Natural killer cell (primary cell): ENCODE measurements around the gene PTPRT. TPM values are rescaled to one million over a fixed set of nuclear protein-coding genes. Genes with fewer than 3 reads are reported as not detected.

Experiments
- ATAC-seq, 3 donors: fragments of 150-1000 bp in 2 of 3; fragments of 200-7000 bp in 1 of 3; cut with Tn5 transposase; 1 replicate in 1 of 3; 2 replicates in 2 of 3; pipeline ENCODE4 v1.10.0; 2021; ENCODE audit warnings: mild to moderate bottlenecking in 2 of 3, moderate library complexity in 2 of 3
- DNase-seq, 2 donors: peaks; one replicate each; pipeline versions ENCODE4 v3.0.0 to v3.0.0-alpha.2; 2013 to 2021; ENCODE audit warnings: mixed read lengths in 1 of 2
- H3K27ac ChIP-seq: one replicate; pipeline ENCODE4 v1.5.1; 2013; ENCODE audit warnings: mild to moderate bottlenecking, low read length
- H3K27me3 ChIP-seq: one replicate; pipeline ENCODE4 v1.6.1; 2013; ENCODE audit warnings: low read length; ENCODE audit not compliant: control insufficient read depth, insufficient read depth
- H3K36me3 ChIP-seq: one replicate; pipeline ENCODE4 v1.6.1; 2013; ENCODE audit warnings: low read length; ENCODE audit not compliant: control insufficient read depth, insufficient read depth
- H3K4me1 ChIP-seq: one replicate; pipeline ENCODE4 v1.6.1; 2013; ENCODE audit warnings: low read length; ENCODE audit not compliant: control insufficient read depth, insufficient read depth
- H3K4me3 ChIP-seq: one replicate; pipeline ENCODE4 v1.5.1; 2013; ENCODE audit warnings: low read length
- H3K9me3 ChIP-seq: one replicate; pipeline ENCODE4 v1.6.1; 2013; ENCODE audit warnings: low read length; ENCODE audit not compliant: control insufficient read depth, insufficient read depth
- H3K27ac Mint-ChIP-seq, 2 donors: one replicate each; pipeline ENCODE4 v1.8.0; 2022; ENCODE audit warnings: mild to moderate bottlenecking in 2 of 2, mixed read lengths in 2 of 2, moderate library complexity in 1 of 2
- H3K27me3 Mint-ChIP-seq, 2 donors: one replicate each; pipeline ENCODE4 v1.8.0; 2022; ENCODE audit warnings: low read depth in 2 of 2, mixed read lengths in 2 of 2
- H3K36me3 Mint-ChIP-seq: one replicate; pipeline ENCODE4 v1.8.0; 2022; ENCODE audit warnings: mixed read lengths
- H3K4me1 Mint-ChIP-seq, 2 donors: one replicate each; pipeline ENCODE4 v1.8.0; 2022; ENCODE audit warnings: mixed read lengths in 2 of 2
- H3K4me3 Mint-ChIP-seq: one replicate; pipeline ENCODE4 v1.8.0; 2022; ENCODE audit warnings: mild to moderate bottlenecking, moderate library complexity, mixed read lengths
- H3K9me3 Mint-ChIP-seq, 2 donors: one replicate each; pipeline ENCODE4 v1.8.0; 2022; ENCODE audit warnings: mixed read lengths in 2 of 2
- whole genome bisulfite sequencing: methylation state at CpG from one replicate; pipeline ENCODE4 v1.1.7; 2013; ENCODE audit warnings: missing lambda C conversion rate; ENCODE audit not compliant: insufficient coverage; 5-methylcytosine and 5-hydroxymethylcytosine counted together
- intact Hi-C: fragments of 100-400 bp; cut with micrococcal nuclease; formaldehyde crosslinking; loops from one replicate; pipeline ENCODE4 v1.14.2; 2022
- total RNA-seq, 4 donors: library from RNA; stranded (reverse); fragments of 120-200 nt in 1 of 4; gene quantifications; one replicate each; pipeline versions ENCODE4 v1.2.3 to v1.2.4, GENCODE V29; 2013 to 2022
- TF ChIP-seq, protein P1 (sequence below): fragments of 200-600 bp; IDR thresholded peaks from one replicate; pipeline ENCODE4 v1.8.0; 2022; ENCODE audit warnings: antibody characterized with exemption

PTPRT gene
- total RNA-seq, 3 donors from 2014 or later (not counting 1 experiment from before 2014, with no cell fraction given): not detected

DNA sequence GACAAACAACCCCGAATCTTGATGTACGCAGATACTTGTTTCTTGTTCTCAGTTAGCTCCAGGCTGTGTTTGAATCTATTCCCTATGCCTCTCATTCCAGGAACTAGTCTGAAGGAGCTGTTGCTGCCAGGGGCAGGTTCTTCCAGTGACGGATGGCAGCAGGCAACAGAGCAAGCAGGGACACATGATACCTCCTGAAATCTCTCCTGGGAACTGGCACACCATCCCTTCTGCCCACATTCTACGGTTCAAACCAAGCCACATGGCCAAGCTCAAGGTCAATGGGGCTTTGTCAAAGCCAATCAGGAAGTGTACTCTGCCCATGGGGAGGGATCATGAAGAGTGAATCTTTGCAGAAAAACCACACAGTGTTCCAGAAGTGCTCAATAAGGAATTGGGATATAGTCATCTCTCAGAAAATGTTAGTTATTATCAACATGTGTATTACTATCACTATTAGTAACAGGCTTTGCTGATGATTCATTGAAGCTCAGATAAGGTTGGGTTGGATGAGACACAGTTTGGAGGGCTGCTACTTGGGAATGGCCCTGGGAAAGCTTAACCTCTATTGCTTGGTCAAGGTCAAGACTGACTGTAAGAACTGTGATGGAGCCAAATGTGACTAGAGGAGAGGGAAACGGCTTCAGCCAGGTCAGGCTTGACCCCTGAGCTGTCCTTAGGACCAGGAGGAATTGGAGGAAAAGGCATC is 454.9 kb downstream of the PTPRT start:
- no peak overlapping the region for H3K27ac Mint-ChIP-seq
- no peaks in the 10 kb centered on the region for H3K9me3 ChIP-seq
- 78% methylated on average over 5 of the region's 5 CpGs for WGBS
- intact Hi-C loops: no loop called here
- no peaks in the 10 kb centered on the region for H3K36me3 Mint-ChIP-seq
- DNase-seq (no peak), ATAC-seq (no peak)
- H3K4me3 ChIP-seq: no peak overlapping the region
- TF ChIP-seq, protein P1, sequence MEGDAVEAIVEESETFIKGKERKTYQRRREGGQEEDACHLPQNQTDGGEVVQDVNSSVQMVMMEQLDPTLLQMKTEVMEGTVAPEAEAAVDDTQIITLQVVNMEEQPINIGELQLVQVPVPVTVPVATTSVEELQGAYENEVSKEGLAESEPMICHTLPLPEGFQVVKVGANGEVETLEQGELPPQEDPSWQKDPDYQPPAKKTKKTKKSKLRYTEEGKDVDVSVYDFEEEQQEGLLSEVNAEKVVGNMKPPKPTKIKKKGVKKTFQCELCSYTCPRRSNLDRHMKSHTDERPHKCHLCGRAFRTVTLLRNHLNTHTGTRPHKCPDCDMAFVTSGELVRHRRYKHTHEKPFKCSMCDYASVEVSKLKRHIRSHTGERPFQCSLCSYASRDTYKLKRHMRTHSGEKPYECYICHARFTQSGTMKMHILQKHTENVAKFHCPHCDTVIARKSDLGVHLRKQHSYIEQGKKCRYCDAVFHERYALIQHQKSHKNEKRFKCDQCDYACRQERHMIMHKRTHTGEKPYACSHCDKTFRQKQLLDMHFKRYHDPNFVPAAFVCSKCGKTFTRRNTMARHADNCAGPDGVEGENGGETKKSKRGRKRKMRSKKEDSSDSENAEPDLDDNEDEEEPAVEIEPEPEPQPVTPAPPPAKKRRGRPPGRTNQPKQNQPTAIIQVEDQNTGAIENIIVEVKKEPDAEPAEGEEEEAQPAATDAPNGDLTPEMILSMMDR: no peak
- H3K9me3 Mint-ChIP-seq: peaks cover 7 to 8% of the 10 kb centered on the region in 2 donors
- H3K4me1 Mint-ChIP-seq: no peaks in the 10 kb centered on the region
- no peak overlapping the region for H3K4me3 Mint-ChIP-seq
- no peaks in the 10 kb centered on the region for H3K4me1 ChIP-seq
- no peaks in the 10 kb centered on the region for H3K36me3 ChIP-seq
- no peaks in the 10 kb centered on the region for H3K27me3 Mint-ChIP-seq
- no peaks in the 10 kb centered on the region for H3K27me3 ChIP-seq
- no peak overlapping the region for H3K27ac ChIP-seq

DNA sequence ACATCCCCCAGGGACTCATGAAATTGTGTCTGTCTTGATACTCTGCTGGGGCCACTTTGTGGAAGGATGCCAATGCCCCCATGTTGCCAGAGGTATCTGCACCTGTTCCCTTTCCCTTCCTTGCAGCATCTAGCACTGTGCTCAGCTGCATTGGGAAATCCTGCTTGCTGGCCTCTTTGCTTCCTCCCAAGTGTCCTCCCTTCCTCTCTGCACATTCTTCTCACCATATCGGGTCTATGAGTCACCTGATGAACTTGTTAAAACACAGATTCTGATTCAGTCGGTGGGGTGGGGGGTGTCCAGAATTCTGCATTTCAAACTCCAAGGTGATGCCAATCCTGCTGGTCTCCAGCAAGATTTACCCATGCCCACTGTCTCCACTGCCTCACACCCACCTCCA is 467.8 kb downstream of the PTPRT start:
- H3K36me3 Mint-ChIP-seq: no peaks in the 10 kb centered on the region

DNA sequence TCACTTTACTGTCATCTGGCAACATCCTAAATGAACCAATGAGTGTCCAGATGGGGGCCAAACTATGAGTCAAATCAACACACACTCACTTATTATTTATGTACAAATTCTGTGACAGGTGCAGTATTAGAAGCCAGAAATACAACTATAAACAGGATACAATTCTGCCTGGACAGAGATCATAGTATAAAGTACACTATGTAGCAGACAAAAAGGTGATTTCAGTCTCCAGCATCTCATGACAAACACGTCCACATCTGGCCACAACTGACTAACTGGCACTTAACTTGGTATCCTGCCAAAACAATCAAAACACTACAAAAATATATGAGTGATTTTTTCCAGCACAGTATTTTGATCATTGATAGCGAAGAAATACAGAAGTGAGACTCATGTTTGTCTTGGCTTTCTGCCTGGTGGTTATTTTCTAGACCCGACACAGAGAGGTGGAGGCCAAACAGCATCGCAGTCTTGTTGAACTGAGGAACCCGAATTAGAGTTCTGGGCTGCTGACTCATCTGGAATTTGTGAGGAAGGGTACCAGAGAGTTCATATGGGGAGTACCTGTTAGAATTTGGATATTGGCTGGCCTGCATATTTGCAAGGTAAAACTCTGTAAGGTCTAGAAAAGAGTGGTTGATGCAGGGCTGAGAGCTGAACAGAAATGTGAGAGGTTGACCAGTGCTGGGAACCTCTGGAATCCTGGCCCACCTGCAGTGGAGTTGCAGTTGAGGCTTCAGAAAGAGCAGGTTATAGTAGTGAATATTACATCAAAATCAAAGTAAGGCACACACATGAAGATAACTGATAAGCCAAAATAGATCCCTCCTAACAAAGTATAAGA is 475.2 kb downstream of the PTPRT start:
- H3K4me3 ChIP-seq: no peak overlapping the region
- 45% methylated on average over 5 of the region's 5 CpGs for WGBS
- H3K27me3 Mint-ChIP-seq: no peaks in the 10 kb centered on the region

More for the DNA sequence above, 467.8 kb downstream of the PTPRT start:
- Mint-ChIP-seq H3K27me3 (no peaks in the 10 kb centered on the region), H3K9me3 (peaks cover 4% of the 10 kb centered on the region in 2 donors), H3K4me3 (no peak overlapping the region), H3K27ac (no peak overlapping the region), H3K4me1 (no peaks in the 10 kb centered on the region)
- WGBS: no CpG with 5 or more reads among the region's 2 CpGs
- DNase-seq (no peak), ATAC-seq (no peak)
- no peaks in the 10 kb centered on the region for H3K27me3 ChIP-seq
- no peak overlapping the region for H3K27ac ChIP-seq
- intact Hi-C loops: no loop called here
- H3K36me3 ChIP-seq: no peaks in the 10 kb centered on the region
- TF ChIP-seq, protein P1: no peak
- no peak overlapping the region for H3K4me3 ChIP-seq
- no peaks in the 10 kb centered on the region for H3K9me3 ChIP-seq
- H3K4me1 ChIP-seq: no peaks in the 10 kb centered on the region

More for the DNA sequence above, 475.2 kb downstream of the PTPRT start:
- TF ChIP-seq, protein P1: no peak
- Histone ChIP-seq H3K27me3 (no peaks in the 10 kb centered on the region), H3K27ac (no peak overlapping the region), H3K36me3 (no peaks in the 10 kb centered on the region), H3K4me1 (no peaks in the 10 kb centered on the region), H3K9me3 (peaks cover 11% of the 10 kb centered on the region)
- no peaks in the 10 kb centered on the region for H3K4me1 Mint-ChIP-seq
- no peaks in the 10 kb centered on the region for H3K36me3 Mint-ChIP-seq
- no peak overlapping the region for H3K27ac Mint-ChIP-seq
- intact Hi-C loops: no loop called here
- ATAC-seq: no peak
- DNase-seq: no peak
- no peak overlapping the region for H3K4me3 Mint-ChIP-seq
- peaks cover 1 to 9% of the 10 kb centered on the region in 2 donors for H3K9me3 Mint-ChIP-seq
